Stimulated activated CD4-positive, alpha-beta T cell treated with anti-CD3 and anti-CD28 coated beads, TNF-alpha, amount 100 ng/mL, for 24 hours (primary cell): Measurements from ENCODE around the gene ADD3.
"Not testable (repeated sequence)": the region's sequence is repeated elsewhere in the genome, so short reads cannot be mapped to it uniquely, and the experiment has no call there.

Experiments used
- DNase-seq, 3 experiments: peaks; one replicate each; pipeline ENCODE4 v3.0.0-alpha.2; 2020; ENCODE audit warnings: low read depth in 3 of 3

ADD3 gene

DNA sequence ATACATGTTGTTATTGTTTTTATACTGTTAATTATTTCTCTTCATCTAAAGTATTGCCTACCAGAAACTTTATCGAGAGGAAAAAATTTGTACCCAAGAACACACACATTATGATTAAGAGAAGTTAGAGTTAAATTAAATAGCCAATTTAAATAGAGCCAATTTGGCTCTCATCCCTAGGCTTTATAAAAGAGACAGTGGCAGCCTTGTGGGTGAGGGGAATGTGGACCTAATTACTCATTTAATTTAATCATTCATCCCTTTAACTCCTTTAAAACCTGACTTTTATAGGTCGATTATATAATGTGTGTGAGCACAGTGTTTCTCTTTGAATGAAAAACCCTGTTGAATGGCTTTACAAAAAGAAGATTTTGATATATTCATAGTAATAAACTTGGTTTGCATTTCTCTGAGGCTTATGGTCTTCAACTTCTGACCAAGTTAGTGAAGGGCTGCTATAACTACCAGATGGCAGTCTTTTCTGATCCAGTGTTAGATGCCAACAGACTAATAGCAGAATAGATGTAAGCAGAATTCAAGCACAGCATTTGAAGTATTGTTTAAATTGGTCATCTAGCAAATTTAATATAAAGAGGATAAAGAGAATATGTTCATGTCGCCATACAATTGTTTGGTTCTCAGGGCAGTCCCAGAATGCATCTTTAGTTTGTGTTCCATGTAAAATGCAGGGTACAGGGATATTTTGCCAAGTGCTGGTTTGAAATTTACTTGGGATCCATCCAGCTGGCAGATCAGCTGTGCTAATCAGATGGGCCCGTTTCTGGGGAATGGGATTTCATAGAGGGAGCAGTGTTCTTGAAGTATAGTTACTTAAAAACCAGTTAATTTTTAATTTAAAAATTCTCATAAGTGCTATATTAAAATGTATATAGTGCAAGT, 25.3 kb downstream of the ADD3 start:
- no peak for DNase-seq

DNA sequence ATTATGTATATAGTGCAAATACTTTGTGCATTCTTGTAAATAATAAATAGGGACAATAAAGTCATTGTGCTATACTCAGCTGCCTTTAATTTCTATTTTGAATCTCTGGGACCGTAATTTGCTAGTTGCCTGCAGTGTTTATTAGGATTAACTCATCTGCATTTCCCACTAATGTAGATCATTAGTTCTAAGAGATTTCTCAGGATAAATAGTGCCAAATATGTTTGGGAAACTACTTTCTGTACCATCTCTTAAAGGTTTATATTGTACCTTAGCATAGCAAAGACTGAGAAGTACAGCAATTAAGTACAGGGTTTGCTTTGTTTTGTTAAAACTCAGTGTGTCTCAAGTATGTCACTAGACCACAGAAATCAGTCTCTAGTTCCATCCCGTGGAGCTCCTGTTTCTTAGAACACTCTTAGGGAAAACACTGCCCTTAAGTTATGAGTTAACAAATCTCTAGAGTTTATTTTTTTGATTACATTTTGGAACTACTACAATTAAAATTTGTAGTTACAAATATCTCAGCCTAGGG, 26.0 kb downstream of the ADD3 start:
- DNase-seq: no peak

- DNase-seq: no peak
Observed at GRCh38 chr10:110034596-110034995, 26.8 kb downstream of the ADD3 start.

DNA sequence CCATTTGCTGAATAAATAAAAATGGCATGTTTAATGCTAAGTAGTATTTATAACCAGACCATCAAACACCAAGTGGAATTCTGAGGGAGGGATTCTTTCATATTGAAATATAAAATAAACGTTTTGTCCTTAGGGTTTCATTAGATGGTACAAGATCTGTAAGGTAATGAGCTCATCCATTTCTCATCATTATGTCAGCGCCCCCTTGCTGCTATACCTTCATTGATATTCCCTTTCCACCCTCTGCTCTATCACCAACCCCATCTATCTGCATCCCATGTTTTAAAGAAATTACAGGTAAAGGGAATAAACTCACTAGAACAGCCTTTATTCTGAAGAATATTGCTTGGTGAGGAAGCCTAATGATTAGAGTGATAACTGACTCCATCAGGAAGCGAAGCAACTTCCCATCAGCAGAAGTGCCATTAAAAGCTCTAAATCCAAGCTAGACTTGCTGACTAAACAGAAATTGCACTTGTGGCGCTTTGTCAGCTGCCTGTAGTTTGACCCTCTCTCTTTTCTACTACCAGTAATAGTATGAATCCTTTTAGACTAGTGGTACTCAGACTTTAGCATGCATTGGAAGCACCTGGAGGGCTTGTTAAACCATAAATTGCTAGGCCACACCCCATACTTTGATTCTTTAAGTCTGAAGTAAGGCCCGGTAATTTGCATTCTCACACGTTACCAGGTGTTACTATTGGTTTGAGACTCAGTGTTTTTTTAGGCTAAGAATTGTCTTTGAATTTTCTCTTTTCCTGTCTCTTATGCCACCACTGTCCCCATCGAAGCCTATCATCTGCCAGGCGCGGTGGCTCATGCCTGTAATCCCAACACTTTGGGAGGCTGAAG, 27.5 kb downstream of the ADD3 start:
- DNase-seq: no peak

DNA sequence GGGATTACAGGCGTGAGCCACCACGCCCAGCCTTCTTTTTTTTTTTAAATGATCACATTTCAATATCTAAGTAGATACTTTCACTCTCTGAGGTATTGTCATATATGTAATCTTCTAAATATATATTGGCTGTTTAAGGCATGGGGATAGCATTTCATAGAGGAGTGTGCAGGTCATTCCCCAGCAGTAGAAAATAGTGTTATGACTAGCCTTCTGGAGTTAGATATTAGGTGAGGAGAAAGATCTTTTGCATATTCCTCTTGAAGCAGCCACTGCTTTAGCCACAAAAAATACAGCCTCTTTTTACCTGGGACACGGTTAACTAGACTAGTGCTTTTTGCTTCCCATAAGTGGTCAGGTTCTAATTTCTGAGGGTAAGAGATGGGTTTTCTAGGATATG, 28.9 kb downstream of the ADD3 start:
- no peak for DNase-seq

- DNase-seq: no peak
Observed at GRCh38 chr10:110039254-110039653, 31.5 kb downstream of the ADD3 start.

- DNase-seq: no peak
Observed at GRCh38 chr10:110040108-110040507, 32.3 kb downstream of the ADD3 start.

- DNase-seq: no peak
Observed at GRCh38 chr10:110040767-110041478, 33.1 kb downstream of the ADD3 start.

- no peak for DNase-seq
Observed at GRCh38 chr10:110041479-110041829, 33.7 kb downstream of the ADD3 start.

GRCh38 chr10:110042181-110042580, 34.4 kb downstream of the ADD3 start:
- DNase-seq: no peak

DNA sequence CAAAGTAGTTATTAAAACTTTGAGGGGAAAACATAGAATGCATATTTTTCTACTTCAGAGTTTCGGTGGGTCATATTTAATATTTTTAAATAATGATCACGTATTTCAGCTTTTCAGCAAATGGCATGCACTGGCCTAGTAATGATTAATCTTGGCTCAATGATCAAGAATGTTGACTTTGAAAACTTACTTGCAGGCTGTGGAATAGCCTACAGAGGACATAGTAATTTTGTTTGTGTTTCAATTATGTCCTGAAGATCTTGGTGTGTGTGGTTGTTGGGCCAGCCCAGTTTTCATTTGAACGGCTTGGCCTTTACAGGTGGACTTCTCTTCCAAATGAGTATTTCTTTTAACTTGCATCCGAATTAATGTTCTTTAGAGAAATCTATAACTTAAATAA, 35.1 kb downstream of the ADD3 start:
- no peak for DNase-seq

DNA sequence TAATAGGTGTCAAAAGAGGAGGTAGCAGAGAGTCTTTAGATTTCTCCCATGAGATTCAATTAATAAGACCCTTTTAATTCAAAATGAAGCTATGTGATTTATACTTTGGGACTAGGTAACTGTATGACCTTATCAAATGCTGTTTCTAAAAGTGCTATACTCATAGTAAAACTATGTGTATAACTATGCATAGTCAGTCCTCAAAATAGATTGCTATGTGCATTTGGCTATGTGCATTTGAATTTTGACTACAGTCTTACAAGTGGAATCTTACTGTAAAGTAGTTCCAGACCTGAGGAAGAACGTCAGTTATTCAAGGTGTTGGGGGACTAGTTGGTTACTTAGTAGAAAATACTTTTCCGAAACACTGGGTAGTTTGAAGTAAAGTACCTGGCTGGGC, 36.9 kb downstream of the ADD3 start:
- DNase-seq: no peak

GRCh38 chr10:110045772-110046171, 38.0 kb downstream of the ADD3 start:
- no peak for DNase-seq

- not testable (repeated sequence) for DNase-seq
Observed at GRCh38 chr10:110048145-110048544, 40.4 kb downstream of the ADD3 start.

GRCh38 chr10:110048781-110049180, 41.0 kb downstream of the ADD3 start:
- DNase-seq: no peak

DNA sequence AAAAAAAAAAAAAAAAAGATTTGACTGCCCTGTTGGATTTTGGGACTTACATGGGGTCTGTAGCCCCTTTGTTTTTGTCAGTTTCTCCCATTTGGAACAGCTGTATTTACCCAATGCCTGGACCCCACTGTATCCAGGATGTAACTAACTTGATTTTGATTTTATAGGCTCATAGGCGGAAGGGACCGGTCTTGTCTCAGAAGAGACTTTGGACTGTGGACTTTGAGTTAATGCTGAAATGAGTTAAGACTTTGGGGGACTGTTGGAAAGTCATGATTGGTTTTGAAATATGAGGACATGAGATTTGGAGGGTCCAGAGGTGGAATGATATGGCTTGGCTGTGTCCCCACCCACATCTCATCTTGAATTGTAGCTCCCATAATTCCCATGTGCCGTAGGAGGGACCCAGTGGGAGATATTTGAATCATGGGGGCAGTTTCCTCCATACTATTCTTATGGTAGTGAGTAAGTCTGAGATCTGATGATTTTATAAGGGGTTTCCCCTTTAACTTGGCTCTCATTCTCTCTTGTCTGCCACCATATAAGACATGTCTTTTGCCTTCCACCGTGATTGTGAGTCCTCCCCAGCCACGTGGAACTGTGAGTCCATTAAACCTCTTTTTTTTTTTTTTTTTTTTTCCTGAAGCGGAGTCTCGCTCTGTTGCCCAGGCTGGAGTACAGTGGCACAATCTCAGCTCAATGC, 42.3 kb downstream of the ADD3 start:
- DNase-seq: not testable (repeated sequence)

GRCh38 chr10:110051487-110051886, 43.7 kb downstream of the ADD3 start:
- DNase-seq: no peak

DNA sequence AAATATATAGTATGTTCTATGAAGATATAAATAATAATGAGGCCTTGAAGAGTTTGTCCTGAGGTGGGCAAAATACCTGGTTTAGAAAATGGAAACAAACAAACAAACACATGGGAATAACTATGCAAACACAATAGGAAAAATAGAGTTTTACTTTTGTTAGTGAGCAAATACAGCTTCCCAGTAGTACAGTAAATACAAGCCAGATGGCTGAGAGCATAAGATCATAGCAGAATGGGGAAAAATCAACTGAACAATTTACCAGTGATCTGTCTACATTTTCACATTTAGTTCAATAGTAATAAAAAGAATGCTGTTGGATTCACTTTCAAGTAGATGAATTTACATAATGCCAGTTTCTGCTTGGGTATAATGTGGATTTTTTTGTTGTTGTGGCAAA, 45.1 kb downstream of the ADD3 start:
- no peak for DNase-seq

GRCh38 chr10:110056822-110057221, 49.0 kb downstream of the ADD3 start:
- no peak for DNase-seq

- DNase-seq: no peak
Observed at GRCh38 chr10:110057456-110057855, 49.7 kb downstream of the ADD3 start.

GRCh38 chr10:110058212-110058611, 50.4 kb downstream of the ADD3 start:
- no peak for DNase-seq
